Measurements from ENCODE around the gene DHX35.
"Not testable (repeated sequence)": the region's sequence is repeated elsewhere in the genome, so short reads cannot be mapped to it uniquely, and the experiment has no call there.

DHX35 gene

GRCh38 chr20:38990728-38991127, 28.6 kb downstream of the DHX35 start:
- Histone ChIP-seq H3K27ac (ENCODE audit: low read depth, low read length) (no peak overlapping the region), H3K4me2 (ENCODE audit: low read length) (no peak overlapping the region), H3K9me2 (replicated peaks; ENCODE audit: control insufficient read depth, low read length) (no peaks in the 10 kb centered on the region), H3K27me3 (ENCODE audit: control insufficient read depth, low read length) (no peaks in the 10 kb centered on the region), H3K9me3 (ENCODE audit: control insufficient read depth, insufficient read depth, low read length) (no peaks in the 10 kb centered on the region), H3F3A (ENCODE audit: control insufficient read depth, insufficient read depth) (peaks cover under 1% of the 10 kb centered on the region; the same call in 1 of the 2 replicates), H4K20me1 (ENCODE audit: control insufficient read depth, insufficient read depth, low read depth, low read length) (no peaks in the 10 kb centered on the region; the same call in 1 of the 2 replicates), H3K4me1 (ENCODE audit: control insufficient read depth, low read length) (peaks cover 7% of the 10 kb centered on the region), H3K4me3 (ENCODE audit: low read length) (no peak overlapping the region), H3K79me2 (ENCODE audit: control insufficient read depth, low read length) (no peaks in the 10 kb centered on the region), H3K36me3 (ENCODE audit: control insufficient read depth, low read length) (peaks cover 38% of the 10 kb centered on the region)
- TF ChIP-seq EZH2phosphoT487 (IDR thresholded peaks at IDR 0.05; ENCODE audit: borderline replicate concordance, low read length) (no peak), CTCF (IDR thresholded peaks at IDR 0.05; ENCODE audit: low read depth, low read length, poor library complexity, severe bottlenecking) (no peak)

- no peak overlapping the region for H3K27ac ChIP-seq (ENCODE audit: low read depth, low read length)
- no peaks in the 10 kb centered on the region for H3K27me3 ChIP-seq (ENCODE audit: control insufficient read depth, low read length)
- peaks cover 36% of the 10 kb centered on the region for H3K36me3 ChIP-seq (ENCODE audit: control insufficient read depth, low read length)
- H3K9me2 ChIP-seq (replicated peaks; ENCODE audit: control insufficient read depth, low read length): no peaks in the 10 kb centered on the region
- no peaks in the 10 kb centered on the region for H3K79me2 ChIP-seq (ENCODE audit: control insufficient read depth, low read length)
- H3K4me2 ChIP-seq (ENCODE audit: low read length): no peak overlapping the region
- TF ChIP-seq EZH2phosphoT487 (IDR thresholded peaks at IDR 0.05; ENCODE audit: borderline replicate concordance, low read length) (no peak), CTCF (IDR thresholded peaks at IDR 0.05; ENCODE audit: low read depth, low read length, poor library complexity, severe bottlenecking) (no peak)
- no peaks in the 10 kb centered on the region for H4K20me1 ChIP-seq (ENCODE audit: control insufficient read depth, insufficient read depth, low read depth, low read length)
- H3K4me1 ChIP-seq (ENCODE audit: control insufficient read depth, low read length): peaks cover 3% of the 10 kb centered on the region; the same call in 1 of the 2 replicates
- H3K4me3 ChIP-seq (ENCODE audit: low read length): no peak overlapping the region
- H3F3A ChIP-seq (ENCODE audit: control insufficient read depth, insufficient read depth): no peaks in the 10 kb centered on the region
- no peaks in the 10 kb centered on the region for H3K9me3 ChIP-seq (ENCODE audit: control insufficient read depth, insufficient read depth, low read length)
Observed at GRCh38 chr20:38991814-38992704, 29.9 kb downstream of the DHX35 start.

GRCh38 chr20:38995536-38996044, 33.4 kb downstream of the DHX35 start:
- Histone ChIP-seq H3K27me3 (ENCODE audit: control insufficient read depth, low read length) (no peaks in the 10 kb centered on the region), H3K9me2 (replicated peaks; ENCODE audit: control insufficient read depth, low read length) (no peaks in the 10 kb centered on the region), H3K79me2 (ENCODE audit: control insufficient read depth, low read length) (no peaks in the 10 kb centered on the region), H3K4me3 (ENCODE audit: low read length) (no peak overlapping the region), H4K20me1 (ENCODE audit: control insufficient read depth, insufficient read depth, low read depth, low read length) (no peaks in the 10 kb centered on the region; the same call in 1 of the 2 replicates), H3F3A (ENCODE audit: control insufficient read depth, insufficient read depth) (no peaks in the 10 kb centered on the region), H3K4me2 (ENCODE audit: low read length) (no peak overlapping the region), H3K36me3 (ENCODE audit: control insufficient read depth, low read length) (peaks cover 48% of the 10 kb centered on the region), H3K4me1 (ENCODE audit: control insufficient read depth, low read length) (peaks cover 3% of the 10 kb centered on the region; the same call in 1 of the 2 replicates), H3K9me3 (ENCODE audit: control insufficient read depth, insufficient read depth, low read length) (no peaks in the 10 kb centered on the region), H3K27ac (ENCODE audit: low read depth, low read length) (no peak overlapping the region)
- no peak for TF ChIP-seq EZH2phosphoT487 (IDR thresholded peaks at IDR 0.05; ENCODE audit: borderline replicate concordance, low read length)
- no peak for TF ChIP-seq CTCF (IDR thresholded peaks at IDR 0.05; ENCODE audit: low read depth, low read length, poor library complexity, severe bottlenecking)

- not testable (repeated sequence) for H3K4me3 ChIP-seq (ENCODE audit: low read length); H3K79me2 ChIP-seq (ENCODE audit: control insufficient read depth, low read length); H3K9me3 ChIP-seq (ENCODE audit: control insufficient read depth, insufficient read depth, low read length); H3F3A ChIP-seq (ENCODE audit: control insufficient read depth, insufficient read depth); H3K27ac ChIP-seq (ENCODE audit: low read depth, low read length); H3K4me2 ChIP-seq (ENCODE audit: low read length); H3K27me3 ChIP-seq (ENCODE audit: control insufficient read depth, low read length); H4K20me1 ChIP-seq (ENCODE audit: control insufficient read depth, insufficient read depth, low read depth, low read length); H3K4me1 ChIP-seq (ENCODE audit: control insufficient read depth, low read length); H3K9me2 ChIP-seq (replicated peaks; ENCODE audit: control insufficient read depth, low read length)
- peaks cover 49% of the 10 kb centered on the region for H3K36me3 ChIP-seq (ENCODE audit: control insufficient read depth, low read length)
Observed at GRCh38 chr20:38996866-38997265, 34.7 kb downstream of the DHX35 start.

All from DOHH2 (cell line).